ENCODE results near the gene KDM4C.

The KDM4C gene

DNA sequence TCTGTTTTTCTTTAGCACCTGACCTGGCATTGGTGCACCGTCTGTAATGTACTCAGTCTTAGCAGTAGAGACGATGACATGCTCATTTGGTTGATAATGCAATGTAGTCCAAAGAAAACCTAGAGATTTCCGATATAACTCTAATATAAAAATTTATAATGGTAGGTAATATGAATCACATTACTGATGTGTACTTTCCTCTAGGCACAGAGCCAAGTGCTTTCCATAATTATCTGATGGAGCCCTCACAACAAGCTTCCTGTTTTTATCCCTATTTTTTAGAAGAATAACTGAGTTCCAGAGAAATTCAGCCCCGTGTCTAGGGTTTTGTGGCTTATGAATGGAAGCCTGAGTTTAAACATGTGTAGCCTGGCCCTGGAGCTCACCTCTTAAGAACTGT lies 53.7 kb downstream of the KDM4C start:
- DNase-seq = no peak

DNA sequence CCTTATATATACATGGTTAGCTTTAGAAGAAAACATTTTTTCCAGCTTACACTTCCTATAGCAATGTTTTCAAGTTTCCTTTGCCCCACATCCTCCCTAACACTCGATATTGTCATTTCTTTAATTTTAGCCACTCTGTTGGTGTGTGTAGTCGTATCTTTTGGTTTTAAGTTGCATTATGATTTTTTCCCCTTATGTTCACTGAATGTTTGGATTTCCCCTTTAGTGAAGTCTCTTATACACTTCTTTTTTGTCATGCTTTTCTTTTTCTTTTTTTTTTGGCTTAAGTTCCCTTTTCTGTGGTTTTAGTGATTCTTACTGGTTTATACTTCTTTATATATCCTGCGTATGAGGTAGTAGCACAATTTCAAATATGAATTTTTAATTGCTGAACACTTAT lies 58.8 kb downstream of the KDM4C start:
- peak; percentile 46 for DNase-seq

DNA sequence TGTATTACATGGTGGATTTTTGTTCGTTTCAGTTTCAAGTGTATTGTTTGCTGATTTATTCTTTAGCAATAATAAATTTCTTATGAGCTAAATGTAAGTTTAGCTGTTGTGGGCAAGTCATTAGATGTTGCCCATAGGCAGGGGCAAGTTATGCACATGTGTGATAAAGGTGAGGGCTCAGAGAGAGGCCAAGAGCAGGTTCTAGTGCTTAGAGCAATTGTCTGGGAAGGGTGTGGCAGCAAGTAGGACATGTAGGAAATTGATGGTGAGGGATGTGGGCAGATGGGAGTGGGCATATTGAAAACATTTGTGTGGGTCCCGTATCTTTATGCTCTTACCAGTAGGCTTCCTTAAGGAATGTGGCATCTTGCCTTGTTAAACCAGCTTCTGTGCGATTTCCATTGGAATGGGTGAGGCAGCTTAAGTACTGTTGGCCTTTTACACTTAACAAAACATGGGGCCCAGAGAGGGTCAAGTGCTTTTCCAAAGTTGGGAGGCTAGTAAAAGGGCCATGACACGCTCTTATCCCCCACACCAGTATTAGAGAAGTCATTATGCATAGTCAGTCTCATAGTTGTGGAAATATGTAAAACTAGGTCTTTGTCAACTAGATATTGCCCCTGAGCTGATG lies 60.6 kb downstream of the KDM4C start:
- DNase-seq = no peak

DNA sequence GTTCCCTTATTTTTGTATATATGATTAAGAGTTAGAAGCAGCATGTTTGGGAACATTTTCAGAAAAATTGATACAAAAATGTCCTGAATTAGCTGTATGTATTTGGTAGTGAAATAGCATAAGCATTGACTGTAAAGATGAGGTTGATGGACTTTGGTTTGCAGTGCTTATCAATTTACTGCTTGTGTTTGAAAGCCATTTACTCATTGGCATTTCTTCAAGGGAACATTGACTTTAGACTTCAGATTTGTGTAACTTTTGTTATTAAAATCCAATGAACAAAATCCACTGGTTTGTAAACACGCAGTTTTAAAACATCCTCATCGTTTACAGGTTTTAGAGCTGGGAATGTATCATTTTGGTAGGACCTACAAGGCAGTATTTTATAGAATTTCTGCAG lies 61.3 kb downstream of the KDM4C start:
- no peak for DNase-seq

DNA sequence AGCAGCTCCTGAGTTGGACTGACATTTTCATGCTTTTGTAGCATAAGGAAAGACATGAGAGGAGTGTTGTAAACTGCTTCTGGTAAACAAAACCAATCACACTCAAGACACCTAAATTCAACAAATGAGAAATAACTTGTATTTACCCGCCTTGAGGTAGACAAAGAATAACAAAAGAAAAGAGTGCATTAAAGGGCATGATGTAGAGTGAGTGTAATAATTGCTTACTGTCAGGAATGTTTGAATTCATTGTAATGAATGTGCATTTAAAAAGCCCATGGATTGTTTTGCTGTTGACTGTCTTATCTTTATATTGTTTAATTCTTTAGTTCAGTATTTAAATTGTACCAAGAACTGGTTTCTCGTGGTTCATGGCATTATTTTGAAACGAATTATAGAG lies 61.8 kb downstream of the KDM4C start:
- no peak for DNase-seq

DNA sequence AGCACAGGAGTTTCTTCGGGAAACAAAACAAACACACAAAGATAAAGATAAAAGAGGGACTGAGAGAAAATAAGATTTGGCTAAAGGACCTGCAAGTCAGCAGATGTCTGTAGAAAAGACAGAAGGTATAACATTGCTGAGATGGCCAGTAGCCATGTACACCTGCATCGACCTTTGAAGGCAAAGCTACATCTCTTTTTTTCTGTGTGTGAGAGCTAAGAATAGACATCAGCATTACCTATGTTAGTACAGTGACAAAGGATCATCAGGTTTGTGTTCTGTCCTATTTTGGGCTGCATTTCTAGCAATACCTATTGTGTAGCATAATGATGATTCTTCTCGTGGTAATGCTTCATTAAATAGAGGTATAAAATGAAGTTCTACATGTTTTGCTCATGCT lies 64.9 kb downstream of the KDM4C start:
- DNase-seq = no peak

DNA sequence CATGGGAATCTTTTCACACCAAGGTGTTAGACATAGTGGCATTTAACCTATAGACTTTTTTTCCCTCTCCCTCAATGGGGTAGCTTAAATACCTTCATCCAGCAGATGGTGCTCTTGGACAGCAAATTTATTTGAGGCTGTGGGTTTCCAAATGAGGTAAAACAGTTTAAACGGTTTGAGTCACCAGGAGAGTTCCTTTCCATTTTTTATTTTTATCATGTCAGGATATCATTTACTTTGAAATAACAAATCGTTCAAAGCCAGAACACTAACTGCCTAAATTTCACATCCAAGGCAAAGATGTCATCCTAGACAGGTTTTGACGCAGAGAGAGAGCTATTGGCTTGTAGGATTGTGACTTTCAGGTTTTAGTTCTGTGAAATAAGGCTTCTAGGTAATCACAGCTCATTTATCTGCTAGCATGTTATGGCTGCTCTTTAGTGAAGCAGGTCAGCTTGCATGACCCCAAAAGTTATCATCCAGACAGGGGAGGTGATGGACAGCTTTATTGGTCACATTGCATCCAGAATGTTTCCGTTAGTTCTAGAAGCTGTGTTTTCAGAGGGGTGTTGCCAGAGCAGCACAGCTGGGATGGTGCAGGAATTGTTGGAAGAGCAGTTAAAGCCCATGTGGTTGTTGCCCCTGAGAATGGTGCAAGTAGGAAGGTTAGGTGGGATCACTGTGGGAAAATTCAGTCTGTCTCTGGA lies 69.8 kb downstream of the KDM4C start:
- DNase-seq = peak; percentile 25

DNA sequence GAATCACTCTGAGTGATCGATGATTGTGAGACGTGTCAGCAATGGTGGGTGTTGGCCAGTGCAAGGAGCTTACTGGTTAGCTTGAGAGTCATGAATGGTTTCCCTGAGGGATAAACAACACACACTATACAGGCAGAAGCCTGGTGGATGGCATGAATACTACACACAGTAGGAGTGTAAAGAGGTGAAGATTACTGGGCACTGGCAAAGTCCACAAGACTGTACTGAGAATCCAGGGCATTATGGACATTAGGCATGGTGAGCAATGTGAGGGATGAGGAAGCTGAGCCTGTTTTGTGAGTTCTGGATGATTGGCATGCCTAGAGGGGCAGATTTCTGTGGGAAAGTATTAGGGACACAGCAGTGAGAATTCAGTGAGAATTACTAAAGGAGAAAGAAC lies 71.3 kb downstream of the KDM4C start:
- no peak for DNase-seq

DNA sequence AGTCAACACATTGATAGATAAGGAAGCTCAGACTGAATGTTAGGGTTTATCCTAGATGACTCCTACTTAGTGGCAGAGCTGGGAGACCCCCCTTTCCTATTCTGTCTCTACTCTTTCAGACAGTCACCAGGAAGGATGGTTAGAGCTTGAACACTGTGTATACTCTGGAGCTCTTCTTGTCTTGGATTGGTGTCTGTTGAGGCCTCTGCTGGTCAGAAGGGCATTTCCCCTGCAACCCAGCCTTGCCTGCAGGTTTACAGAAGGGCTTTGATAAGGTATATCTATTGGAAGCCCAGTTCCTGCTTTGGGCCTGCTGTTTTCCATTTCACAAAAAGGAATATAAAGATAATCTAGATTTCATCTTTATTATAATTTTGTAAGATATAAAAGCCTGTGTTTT lies 71.8 kb downstream of the KDM4C start:
- no peak for DNase-seq

DNA sequence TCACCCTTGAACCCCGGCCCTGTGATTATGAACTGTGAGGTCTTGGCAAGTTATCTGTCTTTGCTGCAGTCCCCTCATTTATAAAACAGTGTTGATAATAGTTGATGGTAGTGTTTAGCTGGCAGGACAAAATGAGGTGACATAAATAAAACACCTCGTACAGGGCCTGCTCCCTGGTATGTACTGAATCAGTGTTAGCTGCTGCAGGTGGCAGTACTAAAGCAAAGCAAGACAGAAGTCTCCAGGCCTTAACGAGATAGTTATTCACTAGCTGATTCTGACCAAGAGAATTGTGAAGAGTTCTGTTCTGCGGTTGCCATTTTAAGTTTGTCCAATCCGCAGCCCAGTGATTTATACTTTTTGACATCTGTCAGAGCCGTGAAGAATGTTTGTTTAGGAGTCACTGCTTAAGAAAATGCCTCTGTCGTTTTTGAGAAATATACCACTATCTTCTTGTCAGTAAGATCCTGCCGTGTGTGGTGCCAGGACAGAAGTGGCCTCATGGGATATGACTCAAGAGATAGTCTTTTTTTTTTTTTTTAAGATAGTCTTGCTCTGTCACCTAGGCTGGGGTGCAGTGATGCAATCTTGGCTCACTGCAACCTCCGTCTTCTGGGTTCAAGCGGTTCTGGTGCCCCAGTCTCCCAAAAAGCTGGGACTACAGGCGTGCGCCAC lies 75.9 kb downstream of the KDM4C start:
- peak; percentile 7 for DNase-seq

DNA sequence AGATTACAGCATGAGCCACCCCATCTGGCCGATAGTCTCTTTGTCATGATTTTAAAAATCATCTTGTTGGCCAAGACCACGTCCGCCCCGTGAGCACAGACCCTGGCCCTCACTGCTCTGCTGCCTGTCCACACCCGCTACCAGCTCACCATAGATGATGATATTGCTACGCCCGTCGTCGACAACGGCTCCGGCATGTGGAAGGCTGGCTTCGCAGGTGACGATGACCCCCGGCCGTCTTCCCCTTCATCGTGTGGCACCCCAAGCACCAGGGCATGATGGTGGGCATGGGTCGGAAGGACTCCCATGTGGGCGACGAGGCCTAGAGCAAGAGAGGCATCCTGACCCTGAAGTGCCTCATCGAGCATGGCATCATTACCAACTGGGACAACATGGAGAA lies 76.5 kb downstream of the KDM4C start:
- DNase-seq = no peak

DNA sequence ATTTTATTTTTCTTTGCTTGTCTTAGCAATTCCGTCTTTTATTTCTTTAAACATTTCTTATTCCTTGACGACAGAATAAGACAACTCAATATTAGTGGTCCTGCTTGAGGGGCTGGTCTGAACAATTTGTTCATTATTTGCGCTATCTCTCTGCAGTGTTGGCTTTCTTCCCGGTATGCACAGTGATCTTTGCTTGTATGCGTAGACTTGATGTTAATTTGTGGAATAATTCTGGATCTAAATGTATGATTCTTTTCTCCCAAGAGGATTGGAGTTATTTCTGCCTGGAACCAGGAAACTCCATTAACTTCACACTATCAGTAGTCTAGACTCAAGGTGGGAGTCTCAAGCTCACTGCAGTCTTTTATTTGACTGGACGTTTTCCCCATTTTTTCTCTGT lies 80.4 kb downstream of the KDM4C start:
- no peak for DNase-seq

DNA sequence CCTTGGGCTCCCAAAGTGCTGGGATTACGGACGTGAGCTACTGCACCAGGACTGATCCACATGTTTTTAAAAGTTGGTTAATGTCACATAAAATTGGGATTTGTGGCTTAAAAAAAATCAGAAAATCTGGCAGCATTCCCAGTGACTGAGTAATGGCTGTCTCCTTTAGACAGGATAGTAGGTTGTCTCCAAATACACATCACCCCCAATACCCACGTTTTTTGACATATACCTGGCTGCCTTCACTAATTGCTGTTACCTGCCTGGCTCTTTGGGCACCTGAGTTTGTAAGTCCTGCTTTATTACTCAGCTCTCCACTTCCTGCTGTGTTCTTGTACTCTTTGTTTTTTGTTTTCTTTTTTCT lies 84.8 kb downstream of the KDM4C start:
- DNase-seq = no peak

DNA sequence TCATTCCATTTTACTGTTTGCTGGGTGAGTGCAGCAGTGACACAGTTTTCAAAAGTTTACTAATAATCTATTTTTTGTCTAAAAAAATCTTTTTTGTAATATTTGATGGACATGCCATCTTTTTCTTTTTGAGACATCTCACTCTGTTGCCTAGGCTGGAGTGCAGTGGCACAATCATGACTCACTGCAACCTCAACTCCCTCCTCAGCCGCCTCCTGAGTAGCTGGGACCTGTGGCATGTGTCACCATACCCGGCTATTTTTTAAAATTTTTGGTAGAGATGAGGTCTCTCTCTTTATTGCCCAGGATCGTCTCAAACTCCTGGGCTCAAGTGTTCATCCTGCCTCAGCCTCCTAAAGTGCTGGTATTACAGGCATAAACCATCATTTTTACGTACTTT lies 86.0 kb downstream of the KDM4C start:
- no peak for DNase-seq

DNA sequence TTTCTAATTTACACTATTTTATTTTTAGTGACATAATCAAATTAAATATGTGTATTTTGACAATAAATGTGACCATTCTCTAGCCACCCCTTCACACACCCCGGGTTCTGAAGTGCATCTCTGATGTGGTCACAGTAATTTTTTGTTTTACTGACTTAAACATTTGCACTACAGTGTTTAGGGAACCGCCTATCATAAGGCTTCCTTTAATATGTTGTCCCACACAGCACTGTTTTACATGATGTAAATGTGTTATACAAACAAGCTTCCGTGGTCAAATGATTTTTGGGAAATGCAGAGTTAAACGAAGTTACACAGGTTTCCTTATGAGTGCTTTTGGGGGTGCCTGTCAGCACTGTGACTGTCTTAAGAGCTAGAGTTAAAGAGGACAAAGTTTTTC lies 86.5 kb downstream of the KDM4C start:
- DNase-seq = no peak

DNA sequence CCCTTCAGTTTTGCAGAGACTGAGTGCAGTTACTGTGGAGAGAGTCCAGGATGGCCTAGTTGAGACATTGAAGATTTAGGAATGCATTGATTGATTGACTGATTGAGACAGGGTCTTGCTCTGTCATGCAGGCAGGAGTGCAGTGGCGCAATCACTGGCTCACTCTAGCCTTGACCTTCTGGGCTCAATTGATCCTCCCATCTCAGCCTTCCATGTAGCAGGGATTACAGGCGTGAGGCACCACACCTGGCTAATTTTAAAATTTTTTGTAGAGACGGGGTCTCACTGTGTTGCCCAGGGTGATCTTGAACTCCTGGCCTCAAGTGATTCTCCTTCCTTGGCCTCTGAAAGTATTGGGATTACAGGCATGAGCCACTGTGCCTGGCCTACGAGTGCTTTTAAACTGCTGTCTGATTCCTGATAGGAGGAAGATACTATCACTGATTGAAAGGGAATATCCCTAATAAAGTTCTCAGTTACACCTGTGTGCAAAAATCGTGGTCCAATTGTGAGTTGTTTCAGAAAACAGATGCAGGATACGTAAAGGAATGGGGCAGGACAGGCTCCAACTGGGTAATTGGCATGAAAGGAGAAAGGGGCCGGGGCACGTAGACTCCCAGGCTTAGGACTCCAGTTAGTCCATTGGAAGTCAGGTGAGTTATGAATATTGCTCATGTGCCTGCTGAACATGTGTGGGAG lies 87.5 kb downstream of the KDM4C start:
- no peak for DNase-seq

DNA sequence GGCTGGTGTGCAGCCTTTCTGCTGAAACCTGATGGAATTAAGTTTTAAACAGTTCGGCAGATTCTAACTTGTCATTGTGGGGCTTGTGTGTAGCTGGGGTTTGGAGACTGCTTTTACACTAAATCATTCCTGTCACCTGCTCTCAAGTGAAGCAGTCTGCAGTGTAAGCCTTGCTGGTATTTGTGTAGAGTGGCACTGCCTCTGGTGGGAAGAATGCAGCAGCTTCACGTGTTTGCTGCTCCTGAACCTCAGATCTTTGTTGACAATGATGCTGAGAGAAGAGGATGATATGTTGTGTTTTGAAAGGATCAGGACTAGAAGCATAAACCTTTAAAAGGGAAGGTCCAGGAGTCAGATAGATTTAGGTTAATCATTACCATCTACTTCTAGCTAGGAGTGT lies 88.1 kb downstream of the KDM4C start:
- no peak for DNase-seq

DNA sequence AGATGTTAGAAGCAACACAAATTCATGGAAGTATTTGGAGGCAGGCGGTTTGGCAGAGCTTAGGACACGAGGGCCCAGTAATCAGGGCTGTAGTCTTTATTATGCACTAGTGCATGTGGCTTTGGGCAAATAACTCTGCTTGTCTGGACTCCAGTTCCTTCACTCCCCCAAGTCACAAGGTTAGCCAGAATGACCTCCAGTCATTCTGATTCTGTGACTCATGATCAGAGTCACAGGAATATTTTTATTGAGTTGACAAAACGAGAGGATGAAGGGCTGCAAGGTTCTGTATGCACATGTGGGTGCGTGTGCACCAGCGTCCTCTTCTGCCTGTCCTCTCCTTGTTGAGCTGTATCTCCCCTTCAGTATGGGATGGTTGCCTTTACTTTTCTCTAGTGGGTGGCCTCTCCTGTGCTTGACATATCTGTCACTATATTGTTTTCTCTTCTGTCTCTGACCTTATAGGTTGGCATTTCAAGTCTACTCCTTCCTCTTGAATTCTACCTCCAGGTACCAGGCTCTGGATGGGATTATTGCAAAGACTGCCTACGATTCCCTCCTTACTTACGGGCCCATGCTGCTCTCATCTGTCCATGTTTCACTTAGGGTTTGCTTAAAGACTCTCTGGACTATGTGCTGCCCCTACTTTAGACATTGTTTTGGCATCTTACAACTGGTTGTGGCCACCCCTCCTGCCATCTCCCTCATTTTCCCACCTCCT lies 94.6 kb downstream of the KDM4C start:
- DNase-seq = no peak

DNA sequence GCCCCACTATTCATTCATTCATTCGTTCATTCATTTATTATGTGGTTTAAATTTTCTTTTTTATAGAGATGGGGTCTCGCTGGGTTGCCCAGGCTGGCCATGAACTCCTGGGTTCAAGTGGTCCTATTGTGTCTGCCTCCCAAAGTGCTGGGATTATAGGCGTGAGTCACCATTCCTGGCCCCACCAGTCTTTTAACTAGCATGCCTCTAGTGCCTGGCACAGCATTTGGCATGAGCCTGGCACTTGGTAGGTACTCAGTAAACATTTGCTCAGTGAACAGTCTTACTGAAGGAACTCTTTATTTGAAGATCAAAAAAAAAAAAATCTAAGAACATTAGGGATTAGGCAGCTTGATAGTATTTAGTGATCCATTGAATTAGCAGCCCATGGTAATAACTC lies 98.1 kb downstream of the KDM4C start:
- no peak for DNase-seq

DNA sequence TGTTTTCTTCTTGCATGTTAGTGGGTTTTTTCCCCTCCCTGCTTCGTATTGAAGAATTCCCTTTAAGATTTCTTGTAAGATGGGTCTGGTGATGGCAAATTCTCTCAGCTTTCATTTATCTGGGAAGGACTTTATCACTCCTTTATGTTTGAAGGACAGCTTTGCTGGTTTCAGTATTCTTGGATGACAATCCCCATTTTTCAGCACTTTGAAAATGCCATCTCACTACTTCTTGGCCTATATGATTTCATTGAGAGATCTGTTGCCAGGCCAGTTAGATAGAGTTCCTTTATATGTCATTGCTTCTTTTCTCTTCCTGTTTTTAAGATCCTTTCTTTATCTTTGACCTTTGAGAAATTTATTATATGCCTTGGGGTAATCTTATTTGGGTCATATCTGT lies 106.3 kb downstream of the KDM4C start:
- no peak for DNase-seq

DNA sequence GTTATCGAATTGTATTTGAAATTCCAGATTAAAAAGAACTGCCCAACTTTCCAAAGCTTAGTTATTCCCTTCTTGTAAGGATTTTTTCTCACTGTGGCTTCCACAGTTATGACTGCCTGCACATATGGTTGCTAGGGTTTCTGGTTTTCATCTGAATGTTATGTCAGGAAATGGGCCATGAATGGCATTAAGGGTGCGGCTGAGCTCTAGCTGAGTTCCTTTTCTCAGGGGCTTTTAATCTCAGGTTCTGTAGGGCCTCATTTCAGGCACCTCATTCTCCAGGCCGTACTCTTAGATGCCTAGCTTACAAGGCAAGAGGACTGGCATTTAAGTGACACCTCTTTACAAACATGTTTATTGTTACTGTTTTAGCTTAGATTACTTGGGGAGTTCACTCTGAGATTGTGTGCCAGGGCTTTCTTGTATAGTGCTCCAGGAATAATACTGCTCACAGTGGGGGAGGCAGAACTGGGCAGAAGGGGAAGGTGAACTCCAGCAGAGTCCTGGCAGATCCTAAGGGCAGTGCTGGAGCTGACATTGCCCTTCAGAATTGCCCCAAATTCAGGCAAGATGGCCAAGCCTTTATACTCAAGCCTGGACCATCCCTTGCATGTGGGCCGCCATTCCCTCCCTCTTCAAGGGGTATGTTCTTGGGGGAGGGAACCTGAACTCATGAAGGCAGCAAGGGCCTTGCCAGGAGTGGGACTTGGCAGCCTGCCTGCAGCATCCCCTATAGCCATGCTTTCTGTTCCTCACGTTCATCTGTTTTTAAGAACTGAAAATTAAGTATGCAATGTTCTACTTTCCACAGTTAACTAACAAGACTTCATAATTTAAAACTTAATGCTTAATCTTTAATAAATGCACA lies 111.5 kb downstream of the KDM4C start:
- DNase-seq = no peak

DNA sequence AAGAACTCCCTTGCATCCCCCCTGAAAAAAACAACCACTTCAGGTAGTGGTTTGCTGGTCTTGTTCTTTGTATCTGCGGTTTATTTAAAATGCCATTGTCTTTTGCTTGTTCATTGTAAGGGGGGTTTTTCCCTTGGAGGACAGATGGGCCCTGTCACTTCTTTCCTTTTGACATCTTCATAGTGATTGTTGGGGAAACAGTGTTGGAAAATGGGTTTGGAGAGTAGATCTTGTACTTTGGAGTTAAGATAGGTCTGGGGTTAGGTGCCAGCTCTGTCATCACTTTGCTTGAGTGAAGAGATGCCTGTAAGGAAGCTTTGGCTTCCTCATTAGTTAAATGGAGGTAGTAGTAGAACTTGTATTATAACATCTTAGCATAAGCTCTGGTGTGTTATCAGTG lies 112.4 kb downstream of the KDM4C start:
- no peak for DNase-seq

All from MV-4-11 (cell line).